ENCODE measurements around the gene CRIM1. TPM values are rescaled to one million over a fixed set of nuclear protein-coding genes. Genes with fewer than 3 reads are reported as not detected.

Gene CRIM1
- total RNA-seq, 6 donors from 2014 or later: 74.7 to 128 (median 110) TPM

DNA sequence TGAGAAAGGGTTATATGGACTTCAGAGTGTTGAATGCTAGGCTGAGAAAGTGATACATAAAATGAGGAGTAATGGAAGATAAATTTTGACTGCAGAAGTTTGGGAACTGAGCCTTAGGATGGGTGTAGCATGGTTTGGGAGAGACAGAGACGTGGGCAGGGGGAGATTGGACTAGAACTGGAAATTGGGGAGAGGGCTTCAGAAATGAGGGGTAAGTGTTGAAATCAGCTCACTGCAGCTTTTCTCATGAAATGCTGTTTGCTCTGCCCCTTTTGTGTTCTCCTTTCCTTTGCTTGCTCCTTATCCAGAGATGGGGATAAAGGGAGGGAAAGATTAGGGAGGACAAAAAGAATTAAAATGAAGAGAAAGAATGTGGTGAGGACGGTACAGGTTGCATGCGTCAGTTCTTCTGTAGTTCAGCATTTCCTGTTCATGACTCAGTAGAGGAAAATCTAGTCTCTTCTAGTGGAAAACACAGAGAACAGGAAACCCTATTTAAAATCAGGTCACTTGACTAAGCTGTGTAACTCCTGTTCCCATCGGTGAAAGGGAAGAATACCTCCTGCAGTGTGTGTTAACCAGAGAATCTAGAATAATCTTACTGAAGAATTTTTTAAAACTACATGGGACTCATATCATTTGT lies 105.6 kb downstream of the CRIM1 start:
- 28 to 37% methylated on average over 4 of the region's 4 CpGs for WGBS, 2 donors
- Histone ChIP-seq H3K27me3 (no peaks in the 10 kb centered on the region), H3K27ac (peak overlapping the region in 3 of 4 donors; percentile 18 to 43 (median 23)), H3K4me1 (peaks cover 35 to 52% (median 41%) of the 10 kb centered on the region in 4 donors), H3K4me3 (no peak overlapping the region), H3K9me3 (no peaks in the 10 kb centered on the region), H3K36me3 (peaks cover 0 to 13% (median 0%) of the 10 kb centered on the region in 4 donors)
- DNase-seq (no peak), ATAC-seq (ENCODE audit: low FRiP score in 2 of 2) (no peak)
- TF ChIP-seq EP300 (IDR thresholded peaks at IDR 0.05) (no peak), POLR2A (IDR thresholded peaks at IDR 0.05) (no peak), POLR2AphosphoS5 (IDR thresholded peaks at IDR 0.05) (no peak), CTCF (IDR thresholded peaks at IDR 0.05) (no peak)

GRCh38 chr2:36462311-36462935 lies 106.8 kb downstream of the CRIM1 start:
- peaks cover 22 to 41% (median 28%) of the 10 kb centered on the region in 4 donors for H3K4me1 ChIP-seq
- H3K4me3 ChIP-seq: no peak overlapping the region
- WGBS, 2 donors: 72 to 77% methylated on average over 6 of the region's 6 CpGs
- DNase-seq: no peak
- no peaks in the 10 kb centered on the region for H3K9me3 ChIP-seq
- no peaks in the 10 kb centered on the region for H3K27me3 ChIP-seq
- ATAC-seq (ENCODE audit: low FRiP score in 2 of 2): peak in 1 of 2 donors; percentile 84
- TF ChIP-seq CTCF (IDR thresholded peaks at IDR 0.05) (no peak), POLR2A (IDR thresholded peaks at IDR 0.05) (no peak), POLR2AphosphoS5 (IDR thresholded peaks at IDR 0.05) (no peak), EP300 (IDR thresholded peaks at IDR 0.05) (peak in 1 of 4 donors; percentile 45)
- H3K36me3 ChIP-seq: peaks cover 0 to 26% (median 0%) of the 10 kb centered on the region in 4 donors
- peak overlapping the region in 1 of 4 donors; percentile 14 for H3K27ac ChIP-seq

DNA sequence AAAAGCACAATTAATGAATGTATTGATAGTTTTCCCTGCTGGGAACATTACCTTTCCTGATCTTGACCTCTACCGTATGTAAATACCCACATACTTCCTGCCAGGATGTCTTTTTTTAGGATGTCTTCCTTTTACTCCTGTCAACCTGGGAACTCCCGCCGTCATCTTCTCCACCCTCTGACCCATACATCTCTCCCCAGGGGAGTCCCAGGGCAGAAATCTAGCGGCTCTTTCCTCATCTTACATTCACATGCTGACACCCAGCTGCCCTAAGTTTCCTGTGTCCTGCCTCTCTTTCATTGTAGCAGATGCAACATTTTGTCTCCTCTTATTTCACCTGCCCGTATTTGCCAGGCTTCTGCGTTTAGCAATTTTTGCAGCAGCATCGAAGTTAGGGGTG lies 107.8 kb downstream of the CRIM1 start:
- Histone ChIP-seq H3K9me3 (no peaks in the 10 kb centered on the region), H3K4me3 (no peak overlapping the region), H3K4me1 (peaks cover 22 to 39% (median 28%) of the 10 kb centered on the region in 4 donors), H3K27ac (no peak overlapping the region), H3K36me3 (peaks cover 0 to 31% (median 0%) of the 10 kb centered on the region in 4 donors), H3K27me3 (no peaks in the 10 kb centered on the region)
- no peak for ATAC-seq (ENCODE audit: low FRiP score in 2 of 2)
- DNase-seq: no peak
- TF ChIP-seq POLR2A (IDR thresholded peaks at IDR 0.05): no peak
- no peak for TF ChIP-seq CTCF (IDR thresholded peaks at IDR 0.05)
- no peak for TF ChIP-seq EP300 (IDR thresholded peaks at IDR 0.05)
- TF ChIP-seq POLR2AphosphoS5 (IDR thresholded peaks at IDR 0.05): no peak
- WGBS, 2 donors: 76 to 82% methylated on average over 7 of the region's 7 CpGs

DNA sequence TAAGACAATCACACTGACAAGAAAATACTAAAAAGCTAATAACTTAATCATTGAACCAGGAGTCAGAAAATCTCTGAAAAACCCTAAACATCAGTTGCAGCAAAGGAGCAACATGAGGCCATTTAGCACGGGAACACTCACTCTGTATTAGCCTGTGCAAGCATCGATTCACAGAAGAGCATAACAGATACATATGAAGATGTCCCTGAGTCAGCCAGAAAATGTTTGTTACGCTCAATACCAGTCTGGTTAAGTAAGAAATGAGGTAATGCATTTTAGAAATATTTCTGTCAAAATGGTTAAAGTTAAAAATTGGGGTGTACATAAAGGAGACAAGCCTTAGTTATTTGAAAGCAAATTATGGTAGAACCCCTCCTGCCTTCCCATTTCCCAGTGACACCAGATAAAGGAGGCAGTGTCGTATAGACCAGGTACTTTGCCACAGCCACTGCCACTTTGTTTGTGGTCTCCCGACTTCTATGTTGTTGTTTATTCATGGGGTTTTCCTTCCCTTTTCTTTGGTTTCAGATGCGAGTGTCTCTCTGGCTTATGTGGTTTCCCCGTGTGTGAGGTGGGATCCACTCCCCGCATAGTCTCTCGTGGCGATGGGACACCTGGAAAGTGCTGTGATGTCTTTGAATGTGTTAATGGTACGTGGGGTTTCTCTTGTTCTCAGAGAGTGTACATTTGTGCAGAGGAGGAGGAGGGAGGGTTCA lies 108.6 kb downstream of the CRIM1 start:
- DNase-seq (no peak), ATAC-seq (ENCODE audit: low FRiP score in 2 of 2) (no peak)
- Histone ChIP-seq H3K9me3 (no peaks in the 10 kb centered on the region), H3K4me1 (peaks cover 22 to 39% (median 28%) of the 10 kb centered on the region in 4 donors), H3K27me3 (no peaks in the 10 kb centered on the region), H3K27ac (no peak overlapping the region), H3K4me3 (no peak overlapping the region), H3K36me3 (peaks cover 0 to 36% (median 0%) of the 10 kb centered on the region in 4 donors)
- WGBS, 2 donors: 86 to 87% methylated on average over 11 of the region's 11 CpGs
- TF ChIP-seq EP300 (IDR thresholded peaks at IDR 0.05) (no peak), POLR2A (IDR thresholded peaks at IDR 0.05) (no peak), POLR2AphosphoS5 (IDR thresholded peaks at IDR 0.05) (no peak)

DNA sequence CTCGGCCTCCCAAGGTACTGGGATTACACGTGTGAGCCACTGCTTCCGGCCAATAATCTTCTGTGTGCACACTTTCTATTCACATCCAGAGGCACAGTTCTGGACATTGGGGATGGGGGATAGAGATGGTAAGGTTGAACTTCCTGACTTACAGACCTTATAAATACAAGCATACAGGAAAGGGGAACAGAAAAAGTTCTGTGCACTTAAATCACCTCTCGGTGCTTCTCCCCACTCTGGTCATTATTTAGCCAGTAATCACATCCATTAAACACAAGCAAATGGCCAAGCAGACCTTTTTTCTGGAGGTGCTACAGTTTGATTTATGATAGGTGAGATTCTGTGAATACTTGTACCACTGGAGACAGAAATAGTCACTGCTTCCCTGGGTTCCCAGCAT lies 110.6 kb downstream of the CRIM1 start:
- Histone ChIP-seq H3K9me3 (no peaks in the 10 kb centered on the region), H3K27me3 (no peaks in the 10 kb centered on the region), H3K36me3 (peaks cover 0 to 39% (median 0%) of the 10 kb centered on the region in 4 donors), H3K27ac (no peak overlapping the region), H3K4me1 (peaks cover 6 to 22% (median 16%) of the 10 kb centered on the region in 4 donors), H3K4me3 (no peak overlapping the region)
- WGBS, 2 donors: 94 to 95% methylated on average over 4 of the region's 4 CpGs
- ATAC-seq (ENCODE audit: low FRiP score in 2 of 2) (no peak), DNase-seq (no peak)
- TF ChIP-seq POLR2A (IDR thresholded peaks at IDR 0.05): no peak
- TF ChIP-seq EP300 (IDR thresholded peaks at IDR 0.05): no peak
- no peak for TF ChIP-seq POLR2AphosphoS5 (IDR thresholded peaks at IDR 0.05)
- no peak for TF ChIP-seq CTCF (IDR thresholded peaks at IDR 0.05)

Data from upper lobe of left lung (tissue), 6 donors.